Glomerular endothelial cell (primary cell): Measurements from ENCODE around the gene FSD1. TPM values are rescaled to one million over a fixed set of nuclear protein-coding genes. Genes with fewer than 3 reads are reported as not detected.
"Not testable (repeated sequence)": the region's sequence is repeated elsewhere in the genome, so short reads cannot be mapped to it uniquely, and the experiment has no call there.

ENCODE experiments used
- DNase-seq: peaks from one replicate; pipeline ENCODE4 v3.0.0-alpha.2; 2011; ENCODE audit warnings: low read depth, low spot score; ENCODE audit errors: extremely low read depth
- total RNA-seq: library from RNA; depleted of rRNA; stranded (reverse); fragments of >200 nt; gene quantifications from 2 replicates; pipeline ENCODE4 v1.2.3, GENCODE V29; 2015

The FSD1 gene
- total RNA-seq, 1 donor from 2014 or later: 38.3 TPM

- DNase-seq: no peak
These were observed 20.0 kb upstream of the FSD1 start for GRCh38 chr19:4284176-4284958.

- DNase-seq: no peak
These were observed 19.4 kb upstream of the FSD1 start for GRCh38 chr19:4284974-4285373.

GRCh38 chr19:4286141-4286540, 18.3 kb upstream of the FSD1 start:
- not testable (repeated sequence) for DNase-seq

- DNase-seq: no peak
These were observed 16.2 kb upstream of the FSD1 start for GRCh38 chr19:4288091-4288777.

- DNase-seq: no peak
These were observed 13.1 kb upstream of the FSD1 start for GRCh38 chr19:4291184-4291732.

- no peak for DNase-seq
These were observed 11.9 kb upstream of the FSD1 start for GRCh38 chr19:4292515-4292914.

- DNase-seq: no peak
These were observed 10.0 kb upstream of the FSD1 start for GRCh38 chr19:4294389-4294788.

GRCh38 chr19:4295972-4296771, 8.2 kb upstream of the FSD1 start:
- no peak for DNase-seq

GRCh38 chr19:4297901-4298809, 6.2 kb upstream of the FSD1 start:
- DNase-seq: no peak

GRCh38 chr19:4298810-4299550, 5.4 kb upstream of the FSD1 start:
- DNase-seq: no peak

GRCh38 chr19:4300589-4300988, 3.8 kb upstream of the FSD1 start:
- no peak for DNase-seq

GRCh38 chr19:4301590-4302242, 2.7 kb upstream of the FSD1 start:
- no peak for DNase-seq

GRCh38 chr19:4302243-4302640, 2.2 kb upstream of the FSD1 start, which contains the start of gene TMIGD2:
Gene TMIGD2, minus strand, starts transcription at chr19:4302389. Its CDS starts 4 bp downstream, at chr19:4302385.
- no peak for DNase-seq

- DNase-seq: no peak
These were observed 420 bp upstream of the FSD1 start for GRCh38 chr19:4303819-4304537.

GRCh38 chr19:4305257-4305612, 837 bp downstream of the FSD1 start:
- DNase-seq: no peak

- no peak for DNase-seq
These were observed 1.3 kb downstream of the FSD1 start for GRCh38 chr19:4305659-4306058.

- no peak for DNase-seq
These were observed 6.1 kb downstream of the FSD1 start for GRCh38 chr19:4310247-4311121.
